Tibial nerve (tissue), 4 donors: Measurements from ENCODE around the gene LRRC27.

Experiments
- CTCF ChIP-seq, 5 experiments: fragments of 200-600 bp in 3 of 5; fragments of 450-650 bp in 2 of 5; sonication (generic) in 3 of 5; IDR thresholded peaks; one replicate each; pipeline ENCODE4 v1.5.1; 2016 to 2019; ENCODE audit warnings: antibody characterized with exemption in 5 of 5, mild to moderate bottlenecking in 3 of 5, moderate library complexity in 2 of 5
- EP300 ChIP-seq, 2 donors: sonication (generic); formaldehyde crosslinking; IDR thresholded peaks; one replicate each; pipeline ENCODE4 v1.6.1; 2017; ENCODE audit warnings: antibody characterized with exemption in 2 of 2, mild to moderate bottlenecking in 1 of 2
- POLR2A ChIP-seq, 2 donors: fragments of 450-650 bp; IDR thresholded peaks; one replicate each; pipeline ENCODE4 v1.6.1; 2017; ENCODE audit warnings: antibody characterized with exemption in 2 of 2, mild to moderate bottlenecking in 2 of 2, moderate library complexity in 2 of 2

GRCh38 chr10:132400041-132400546, 68.1 kb downstream of the LRRC27 start:
- TF ChIP-seq CTCF (IDR thresholded peaks at IDR 0.05) (no peak), EP300 (IDR thresholded peaks at IDR 0.05) (no peak), POLR2A (IDR thresholded peaks at IDR 0.05) (no peak)
